Panc1 (cell line): ENCODE measurements around the gene IRX6. TPM values are rescaled to one million over a fixed set of nuclear protein-coding genes. Genes with fewer than 3 reads are reported as not detected.

Source experiments
- ATAC-seq: fragments of 200-7000 bp; cut with Tn5 transposase; 2 replicates; pipeline ENCODE4 v1.9.1; 2020; ENCODE audit warnings: mild to moderate bottlenecking, moderate library complexity
- BruUV-seq: library from RNA; stranded (reverse); fragments of 400-500 nt; replicated peaks from 2 replicates; lab custom pipeline; 2021; lab: Mats Ljungman, UMichigan
- CTCF ChIA-PET: fragments of 300-600 bp; sonication (Branson Sonifier 250); formaldehyde crosslinking; loops from one replicate; lab custom pipeline; 2022; ENCODE audit warnings: antibody characterized with exemption; lab: Charles Lee
- POLR2A ChIA-PET: fragments of 300-600 bp; sonication (Branson Sonifier 250); formaldehyde crosslinking; loops from one replicate; lab custom pipeline; 2022; ENCODE audit warnings: antibody characterized with exemption; lab: Charles Lee
- DNase-seq: peaks from one replicate; pipeline ENCODE4 v3.0.0-alpha.2; 2010; ENCODE audit warnings: low read depth, low spot score
- H3K27ac ChIP-seq: 2 replicates; pipeline ENCODE4 v1.5.1; 2011; ENCODE audit warnings: mild to moderate bottlenecking, low read length, inconsistent platforms
- H3K27me3 ChIP-seq: fragments of 200-500 bp; sonication (Bioruptor generic); 2 replicates; pipeline ENCODE4 v1.6.0; 2014; ENCODE audit warnings: low read length, inconsistent platforms; ENCODE audit not compliant: control insufficient read depth, insufficient read depth
- H3K36me3 ChIP-seq: fragments of 200-500 bp; sonication (Bioruptor generic); 2 replicates; pipeline ENCODE4 v1.5.1; 2014; ENCODE audit warnings: inconsistent platforms, mild to moderate bottlenecking, low read length, moderate library complexity; ENCODE audit not compliant: control insufficient read depth, insufficient read depth
- H3K4me1 ChIP-seq: 2 replicates; pipeline ENCODE4 v1.5.1; 2011; ENCODE audit warnings: inconsistent platforms, mild to moderate bottlenecking, low read length, moderate library complexity; ENCODE audit not compliant: control insufficient read depth, insufficient read depth
- H3K4me3 ChIP-seq, 2 experiments: 2 replicates each; pipeline ENCODE4 v1.5.1; 2011 to 2012; ENCODE audit warnings: low read depth in 2 of 2, low read length in 2 of 2, mild to moderate bottlenecking in 2 of 2, inconsistent platforms in 1 of 2, moderate library complexity in 1 of 2
- H3K9me3 ChIP-seq: fragments of 200-500 bp; sonication (Bioruptor generic); 2 replicates; pipeline ENCODE4 v1.5.1; 2014; ENCODE audit warnings: low read depth, mild to moderate bottlenecking, inconsistent platforms, low read length, moderate library complexity; ENCODE audit not compliant: control insufficient read depth, insufficient read depth
- CTCF ChIP-seq: fragments of 450-650 bp; IDR thresholded peaks from 2 replicates; pipeline ENCODE4 v1.5.1; 2017; ENCODE audit warnings: mild to moderate bottlenecking
- POLR2AphosphoS5 ChIP-seq: IDR thresholded peaks from 2 replicates; pipeline ENCODE4 v1.6.1; 2012; ENCODE audit warnings: mild to moderate bottlenecking, low read depth, low read length, moderate library complexity
- REST ChIP-seq, 2 experiments: IDR thresholded peaks; 2 replicates each; pipeline ENCODE4 v1.6.1; 2011 to 2012; ENCODE audit warnings: low read depth in 2 of 2, control low read depth in 1 of 2, low read length in 1 of 2, mild to moderate bottlenecking in 1 of 2, moderate library complexity in 1 of 2; ENCODE audit not compliant: insufficient read depth in 1 of 2
- SIN3A ChIP-seq: IDR thresholded peaks from 2 replicates; pipeline ENCODE4 v1.6.1; 2012; ENCODE audit warnings: low read depth, mild to moderate bottlenecking, low read length, moderate library complexity, borderline replicate concordance; ENCODE audit not compliant: insufficient read depth
- TCF7L2 ChIP-seq: IDR thresholded peaks from 2 replicates; pipeline ENCODE4 v1.6.1; 2011; ENCODE audit warnings: mild to moderate bottlenecking, low read depth, low read length, inconsistent platforms
- in situ Hi-C: cut with HindIII; loops from 2 replicates; pipeline ENCODE4 v1.10.0; 2016; ENCODE audit warnings: low sequenced_read_pairs, low pct_unique_long_range_greater_than_20kb
- intact Hi-C: fragments of 100-400 bp; cut with micrococcal nuclease; formaldehyde crosslinking; loops from one replicate; pipeline ENCODE4 v1.10.0; 2022; ENCODE audit not compliant: unreplicated experiment
- total RNA-seq: library from RNA; stranded (reverse); gene quantifications from one replicate; pipeline ENCODE4 v1.2.1, GENCODE V29; 2021; ENCODE audit not compliant: unreplicated experiment

The IRX6 gene
- total RNA-seq, 1 experiment from 2014 or later = not detected

GRCh38 chr16:55283812-55284717 lies 39.9 kb upstream of the IRX6 start:
- POLR2A ChIA-PET = no interaction called here

GRCh38 chr16:55284718-55285099 lies 39.3 kb upstream of the IRX6 start:
- intact Hi-C loops = no loop called here
- no peak for DNase-seq
- BruUV-seq = no TSS peak
- Histone ChIP-seq H3K27ac (no peak overlapping the region), H3K36me3 (no peaks in the 10 kb centered on the region), H3K9me3 (no peaks in the 10 kb centered on the region), H3K4me3 (no peak overlapping the region), H3K4me1 (no peaks in the 10 kb centered on the region), H3K27me3 (no peaks in the 10 kb centered on the region; the same call in 1 of the 2 replicates)
- CTCF ChIA-PET = no interaction called here
- POLR2A ChIA-PET = no interaction called here
- in situ Hi-C loops = no loop called here
- ATAC-seq = no peak
- TF ChIP-seq SIN3A = no peak
- TF ChIP-seq TCF7L2 = no peak
- no peak for TF ChIP-seq POLR2AphosphoS5
- no peak for TF ChIP-seq CTCF
- TF ChIP-seq REST (IDR thresholded peaks at IDR 0.05; ENCODE audit: insufficient read depth in 1 of 2, low read depth in 2 of 2, low read length in 1 of 2) = no peak

More at GRCh38 chr16:55283812-55284717, 39.9 kb upstream of the IRX6 start:
- TF ChIP-seq CTCF (no peak), SIN3A (no peak), POLR2AphosphoS5 (no peak), REST (IDR thresholded peaks at IDR 0.05; ENCODE audit: insufficient read depth in 1 of 2, low read depth in 2 of 2, low read length in 1 of 2) (no peak), TCF7L2 (no peak)
- Histone ChIP-seq H3K9me3 (no peaks in the 10 kb centered on the region), H3K27me3 (no peaks in the 10 kb centered on the region; the same call in 1 of the 2 replicates), H3K36me3 (no peaks in the 10 kb centered on the region), H3K4me3 (no peak overlapping the region), H3K27ac (no peak overlapping the region), H3K4me1 (no peaks in the 10 kb centered on the region)
- CTCF ChIA-PET = no interaction called here
- BruUV-seq = no TSS peak
- DNase-seq (no peak), ATAC-seq (no peak)
- intact Hi-C loops = no loop called here
- in situ Hi-C loops = no loop called here
